GM21529 (cell line): Measurements from ENCODE around the gene PCGF3.
"Not testable (repeated sequence)": the region's sequence is repeated elsewhere in the genome, so short reads cannot be mapped to it uniquely, and the experiment has no call there.

Source experiments
- ATAC-seq: cut with Tn5 transposase; IDR thresholded peaks from one replicate; pipeline ENCODE4 v1.9.1; 2021; ENCODE audit not compliant: unreplicated experiment

The PCGF3 gene

DNA sequence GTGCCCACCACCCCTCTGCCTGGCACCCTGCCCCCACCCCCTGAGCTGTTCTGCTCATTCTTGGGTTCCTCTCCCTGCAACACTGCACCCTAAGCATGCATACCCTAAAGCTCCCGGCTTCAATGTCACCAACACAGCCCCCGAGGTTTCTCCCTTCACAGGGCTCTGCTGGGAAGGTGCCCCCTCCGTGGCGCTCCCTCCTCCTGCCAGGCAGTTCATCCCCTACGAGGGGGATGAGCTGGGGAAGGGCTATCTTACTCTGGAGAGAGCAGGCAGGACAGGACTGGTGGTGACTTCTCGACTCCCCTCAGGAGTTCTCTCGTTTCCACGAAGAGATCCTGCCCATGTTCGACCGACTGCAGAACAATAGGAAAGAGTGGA is 38.1 kb upstream of the PCGF3 start:
- ATAC-seq: no peak

DNA sequence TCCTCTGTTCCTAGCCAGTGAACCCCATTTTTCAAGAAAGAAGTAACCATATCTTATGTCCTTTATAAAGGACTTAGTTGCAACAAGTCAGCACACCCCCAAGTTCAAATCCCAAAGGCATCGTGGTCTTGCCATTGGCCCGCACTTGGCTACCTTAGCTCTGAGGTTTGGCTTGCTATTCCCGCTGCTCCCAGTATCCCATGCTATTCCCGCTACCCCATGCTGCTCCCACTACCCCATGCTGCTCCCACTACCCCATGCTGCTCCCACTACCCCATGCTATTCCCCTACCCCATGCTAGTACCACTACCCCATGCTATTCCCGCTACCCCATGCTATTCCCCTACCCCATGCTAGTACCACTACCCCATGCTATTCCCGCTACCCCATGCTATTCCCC is 37.4 kb upstream of the PCGF3 start:
- ATAC-seq: not testable (repeated sequence)

DNA sequence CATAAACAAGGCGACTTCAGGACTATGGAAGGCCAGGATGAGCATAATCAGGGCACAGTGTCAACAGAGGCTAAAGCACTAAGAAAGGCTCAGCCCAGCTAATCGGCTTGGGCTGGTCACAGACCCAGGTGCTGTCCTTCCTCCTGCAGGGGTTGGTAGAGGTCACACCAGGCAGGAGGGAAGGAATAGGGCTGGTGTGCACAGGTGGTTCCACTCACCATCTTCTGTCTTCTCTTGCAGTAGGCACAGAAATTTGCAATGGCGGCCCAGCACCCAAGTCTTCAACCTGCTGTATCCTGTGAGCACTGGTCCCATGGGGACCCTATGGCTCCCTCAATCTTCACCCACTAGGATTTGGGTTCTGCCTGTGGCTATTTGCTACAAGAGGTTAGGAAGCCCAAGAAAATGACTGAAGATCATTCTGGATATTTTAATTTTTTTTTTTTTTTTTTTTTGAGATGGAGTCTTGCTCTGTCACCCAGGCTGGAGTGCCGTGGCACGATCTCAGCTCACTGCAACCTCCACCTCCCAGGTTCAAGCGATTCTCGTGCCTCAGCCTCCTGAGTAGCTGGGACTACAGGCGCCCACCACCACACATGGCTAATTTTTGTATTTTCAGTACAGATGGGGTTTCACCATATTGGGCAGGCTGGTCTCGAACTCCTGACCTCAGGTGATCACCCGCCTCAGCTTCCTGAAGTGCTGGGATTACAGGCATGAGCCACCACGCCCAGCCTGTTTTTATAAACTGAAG is 35.6 kb upstream of the PCGF3 start:
- ATAC-seq: not testable (repeated sequence)

DNA sequence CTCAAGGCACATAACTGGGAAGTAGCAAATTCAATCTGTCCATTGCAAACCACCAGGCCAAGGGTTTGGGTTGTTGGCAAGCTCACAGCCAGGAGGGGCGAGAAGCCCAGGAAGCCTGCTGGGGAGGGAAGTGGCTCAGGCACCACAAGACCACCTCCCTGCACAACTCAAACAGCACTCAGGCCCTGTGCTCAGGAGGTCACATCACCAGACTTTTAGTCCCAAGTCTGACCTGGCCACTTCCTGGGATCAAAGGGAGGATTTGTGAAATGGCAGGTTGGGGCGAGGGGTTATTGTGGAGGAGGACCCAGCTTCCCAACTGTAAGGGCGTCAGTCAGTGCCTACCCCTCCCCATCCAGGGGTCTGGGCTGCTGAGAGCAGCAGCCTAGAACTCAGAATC is 33.9 kb upstream of the PCGF3 start:
- ATAC-seq: no peak

DNA sequence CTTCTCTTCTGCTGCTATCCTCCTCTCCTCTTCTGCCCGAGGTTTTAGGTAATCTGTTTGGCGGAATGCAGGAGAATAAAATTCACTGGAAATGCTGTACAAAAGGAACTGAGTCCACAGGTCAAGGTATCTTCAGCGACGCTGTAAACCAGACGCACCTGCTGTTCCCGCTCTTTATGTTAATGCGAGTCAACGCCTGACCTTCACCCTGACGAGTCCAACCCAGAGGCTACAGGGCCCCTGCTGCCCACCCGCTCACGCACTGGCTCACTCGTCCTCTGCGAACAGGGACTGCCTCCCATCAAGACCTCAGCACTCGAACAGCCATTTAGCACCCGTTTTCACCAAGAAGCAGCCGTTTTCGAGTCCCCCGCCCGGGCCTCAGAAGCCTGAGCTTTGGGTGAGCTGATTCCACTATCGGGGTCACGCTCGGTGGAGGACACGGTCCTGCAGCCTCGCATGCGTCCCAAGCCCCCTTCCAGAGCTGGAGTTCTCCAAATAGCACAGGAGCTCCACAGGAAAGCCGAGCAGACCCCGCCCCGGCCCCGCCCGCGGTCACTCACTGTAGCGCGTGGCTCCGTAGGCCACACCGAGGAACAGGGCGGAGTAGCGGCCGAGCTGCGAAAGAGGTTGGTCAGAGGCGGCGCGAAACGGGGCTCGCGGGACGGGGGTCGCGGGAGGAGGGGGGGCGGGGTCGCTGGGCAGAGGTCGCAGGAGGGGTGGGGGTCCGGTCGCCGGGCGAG is 32.1 kb upstream of the PCGF3 start:
- no peak for ATAC-seq

DNA sequence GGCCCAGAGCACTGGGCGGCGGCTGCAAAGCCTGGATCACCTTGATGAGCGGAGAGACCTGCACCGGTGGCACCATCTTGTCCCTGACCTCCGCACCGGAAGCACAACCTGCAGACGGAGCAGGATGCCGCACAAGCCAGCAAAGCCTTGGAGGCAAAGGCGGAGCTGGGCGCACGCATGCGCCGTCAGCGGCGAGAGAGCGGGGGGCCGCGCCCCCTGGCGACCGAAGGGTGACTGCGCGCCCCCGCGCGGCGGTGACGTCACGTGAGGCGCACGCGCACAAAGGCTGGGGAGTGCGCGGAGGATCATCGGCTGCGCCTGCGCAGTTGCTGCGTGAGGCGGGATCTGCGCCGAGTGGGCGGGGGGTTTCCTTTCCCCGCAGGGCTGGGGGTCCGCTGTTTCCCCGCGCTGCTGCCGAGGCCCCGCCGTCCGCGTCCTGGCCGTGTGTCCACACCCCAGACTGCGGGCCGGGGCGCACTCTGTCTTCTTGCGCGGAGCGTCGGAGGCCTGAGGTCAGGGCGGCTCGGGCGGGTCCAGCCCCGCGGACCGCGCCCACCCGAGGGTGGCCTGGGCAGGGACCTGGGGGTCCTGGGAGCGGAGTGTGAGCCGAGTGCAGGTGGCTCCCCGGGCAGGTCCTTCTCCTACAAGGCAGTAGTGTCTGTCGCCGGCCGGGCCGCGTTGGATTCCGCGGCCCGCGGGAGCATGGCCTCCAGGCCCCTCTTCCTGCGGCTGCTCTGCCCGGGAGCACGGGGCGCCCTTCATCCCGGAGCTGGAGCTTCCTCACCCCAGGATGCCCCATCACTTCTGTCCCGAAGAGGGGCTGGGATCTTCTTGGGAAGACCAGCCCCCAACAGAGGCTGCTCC is 31.2 kb upstream of the PCGF3 start, which contains the start of the genes ATP5ME and MYL5:
TSS of gene ATP5ME (minus strand) at position 105 of the 864 bp plus-strand sequence. CDS start at position 76, 29 bp downstream.
TSS of gene MYL5 (plus strand) at position 371 of the 864 bp plus-strand sequence. CDS start 3,485 bp downstream, outside the sequence.
- ATAC-seq: peak; percentile 69

DNA sequence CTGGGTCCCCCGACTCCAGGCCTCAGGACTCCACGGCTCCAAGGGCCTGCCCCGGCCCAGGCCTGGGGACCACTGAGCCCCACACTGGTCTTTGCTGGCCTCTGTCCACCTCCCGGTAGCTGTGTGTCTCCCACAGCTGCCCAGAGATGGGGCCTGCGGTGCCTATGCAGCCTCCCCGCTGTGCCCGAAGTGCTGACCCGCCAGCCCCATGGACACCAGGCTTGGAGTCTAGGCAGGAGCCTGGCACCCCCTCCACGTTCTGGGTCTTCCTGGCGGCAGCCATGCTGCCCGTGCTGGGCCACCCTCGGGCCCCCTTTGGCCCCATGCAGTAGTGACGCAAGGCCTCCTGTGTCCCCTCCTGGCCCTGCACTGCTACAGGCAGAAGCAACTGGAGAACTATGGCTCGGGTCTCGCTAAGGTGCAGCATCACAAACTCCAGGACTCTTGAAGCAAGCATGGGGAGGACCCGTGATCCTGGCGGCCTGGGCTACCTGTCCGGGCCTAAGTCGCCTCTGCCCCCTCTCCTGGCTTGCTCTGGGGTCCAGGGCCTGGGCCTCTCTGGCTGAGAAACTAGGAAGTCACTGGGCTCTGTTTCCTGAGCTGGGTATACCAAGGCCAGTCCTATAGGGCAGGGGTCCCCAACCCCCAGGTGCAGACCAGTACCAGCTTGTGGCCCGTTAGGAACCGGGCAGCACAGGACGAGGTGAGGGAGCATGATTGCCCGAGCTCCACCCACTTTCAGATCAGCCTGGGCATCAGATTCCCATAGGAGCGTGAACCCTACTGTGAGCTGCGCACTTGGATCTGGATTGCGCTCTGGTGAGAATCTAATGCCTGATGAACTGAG is 30.4 kb upstream of the PCGF3 start:
- peak; percentile 2 for ATAC-seq

DNA sequence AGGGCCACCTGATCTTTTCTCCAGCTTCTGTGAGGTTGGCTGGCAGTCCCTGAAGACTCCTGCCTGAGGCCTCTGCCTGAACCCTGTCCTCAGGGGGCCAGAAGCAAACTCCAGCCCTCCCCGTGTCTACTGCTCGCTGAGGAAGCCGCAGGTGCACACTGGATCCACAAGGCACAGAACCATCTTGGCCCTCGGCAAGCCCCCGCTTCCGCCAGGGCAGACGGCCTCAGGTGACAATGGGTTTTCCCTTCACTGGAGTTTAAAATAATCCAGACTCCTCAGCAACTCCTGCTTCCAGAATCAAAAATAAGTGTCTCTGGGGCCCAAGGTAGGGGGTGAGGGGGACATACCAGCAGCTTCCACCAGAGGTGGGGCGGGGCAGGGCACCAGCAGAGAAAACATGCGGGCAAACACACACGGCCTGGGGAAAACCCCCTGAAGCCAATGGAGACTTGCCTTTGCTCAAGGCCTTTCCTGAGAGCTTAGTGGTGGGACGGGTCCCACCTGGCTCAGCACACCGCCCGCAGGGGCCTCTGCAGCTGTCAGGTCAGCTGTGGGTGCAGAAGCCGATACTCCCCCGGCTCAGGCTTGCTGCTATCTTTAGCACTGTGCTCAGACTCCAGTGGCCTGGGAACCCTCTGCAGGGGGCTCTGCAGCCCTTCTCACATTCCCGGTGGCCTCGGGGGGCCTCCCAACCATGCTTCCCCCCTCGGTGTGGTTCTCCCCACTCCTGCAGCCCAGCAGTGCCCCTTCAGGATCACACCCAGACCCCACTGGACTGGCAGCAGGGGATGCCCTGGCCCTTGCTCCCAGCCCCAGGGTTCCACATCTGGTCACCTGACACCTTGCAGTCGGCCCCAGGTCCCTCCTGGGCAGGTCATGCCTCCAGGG is 29.4 kb upstream of the PCGF3 start:
- ATAC-seq: peak; percentile 34

DNA sequence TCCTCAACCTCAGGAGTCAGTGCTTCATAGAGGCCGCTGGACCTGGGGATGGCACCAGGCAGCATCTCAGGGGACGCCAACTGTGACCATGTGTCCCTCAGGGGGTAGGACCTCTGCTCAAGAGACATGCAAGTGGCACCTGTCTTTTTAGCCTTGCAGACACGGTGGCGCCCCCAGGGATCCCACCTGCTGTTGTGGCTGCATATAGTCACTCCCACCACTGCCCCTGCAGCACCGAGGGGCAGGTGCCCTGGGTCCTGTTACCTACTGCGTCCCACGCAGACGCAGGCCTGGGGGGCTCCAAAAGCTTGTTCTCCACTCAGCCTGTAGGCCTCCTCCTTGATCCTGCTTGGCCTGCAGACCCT is 28.8 kb upstream of the PCGF3 start:
- ATAC-seq: no peak

DNA sequence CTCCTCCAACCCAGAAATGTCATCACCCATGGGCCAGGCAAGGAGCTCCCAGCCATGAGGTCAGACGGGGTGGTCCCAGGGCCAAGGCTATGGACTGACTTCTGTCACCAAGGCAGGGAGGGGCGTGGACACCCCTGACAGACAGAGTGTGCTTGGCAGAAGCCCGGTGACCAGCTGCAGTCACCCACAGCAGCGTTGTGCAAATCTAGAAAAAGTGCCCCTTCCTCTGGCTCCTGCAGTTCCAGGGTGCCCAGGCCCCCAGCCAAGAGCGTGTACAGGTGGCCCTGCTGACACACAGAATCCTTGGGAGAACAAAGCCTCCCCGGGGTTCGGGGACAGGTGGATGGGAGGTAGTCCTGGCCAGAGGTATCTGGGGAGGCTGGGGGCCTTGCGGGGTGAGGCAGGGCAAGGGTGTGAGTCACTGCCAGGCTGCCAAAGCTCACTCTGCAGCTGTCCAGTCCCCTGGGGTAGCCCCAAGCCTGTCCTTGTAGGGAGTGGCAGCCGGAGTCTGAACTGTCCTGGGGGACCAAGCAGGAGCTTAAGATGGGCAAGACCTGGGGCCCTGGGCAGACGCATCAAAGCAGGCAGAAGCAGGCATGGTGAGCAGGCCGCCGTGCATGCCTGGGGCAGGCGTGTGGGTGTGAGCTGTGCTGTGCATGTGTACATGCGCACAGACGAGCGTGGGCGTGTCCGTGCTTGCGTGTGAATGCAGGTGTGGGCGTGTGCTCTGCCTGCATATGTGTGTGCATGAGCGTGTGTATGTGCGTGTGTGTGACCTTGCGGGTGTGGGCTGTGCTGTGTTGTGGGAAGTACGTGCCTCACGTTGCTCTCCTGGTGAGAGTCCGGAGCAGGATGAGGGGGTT is 28.0 kb upstream of the PCGF3 start:
- ATAC-seq: no peak

DNA sequence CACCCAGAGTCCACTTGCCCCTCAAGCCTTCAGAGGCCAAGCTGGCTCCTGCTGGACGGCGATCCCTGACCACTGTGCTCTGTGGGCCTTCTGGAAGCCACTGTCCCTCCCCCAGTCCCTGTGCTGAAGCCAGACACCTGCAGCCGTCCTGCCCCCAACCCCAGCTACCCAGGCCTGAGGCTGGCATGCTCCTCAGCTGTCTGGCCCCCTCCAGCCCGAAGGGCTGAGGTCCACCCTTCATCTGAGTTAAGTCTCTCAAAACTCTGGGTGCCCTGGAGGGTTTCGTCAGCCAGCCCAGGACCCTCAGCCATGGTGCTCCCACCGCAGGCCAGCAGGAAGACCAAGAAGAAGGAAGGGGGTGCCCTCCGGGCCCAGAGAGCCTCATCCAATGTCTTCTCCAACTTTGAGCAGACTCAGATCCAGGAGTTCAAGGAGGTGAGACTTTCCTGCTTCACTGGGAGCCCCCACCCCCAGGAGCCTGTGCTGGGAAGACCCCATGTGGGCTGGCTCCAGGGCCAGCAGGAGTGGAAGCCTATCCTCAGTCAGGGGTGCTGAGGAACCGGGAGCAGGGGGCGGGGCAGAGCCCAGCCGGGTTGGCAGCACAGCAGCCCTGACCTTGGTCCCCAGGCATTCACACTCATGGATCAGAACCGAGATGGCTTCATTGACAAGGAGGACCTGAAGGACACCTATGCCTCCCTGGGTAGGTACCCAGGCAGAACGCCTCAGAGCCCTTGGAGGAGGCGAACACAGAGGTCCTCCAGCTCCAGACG is 27.1 kb upstream of the PCGF3 start:
- no peak for ATAC-seq

DNA sequence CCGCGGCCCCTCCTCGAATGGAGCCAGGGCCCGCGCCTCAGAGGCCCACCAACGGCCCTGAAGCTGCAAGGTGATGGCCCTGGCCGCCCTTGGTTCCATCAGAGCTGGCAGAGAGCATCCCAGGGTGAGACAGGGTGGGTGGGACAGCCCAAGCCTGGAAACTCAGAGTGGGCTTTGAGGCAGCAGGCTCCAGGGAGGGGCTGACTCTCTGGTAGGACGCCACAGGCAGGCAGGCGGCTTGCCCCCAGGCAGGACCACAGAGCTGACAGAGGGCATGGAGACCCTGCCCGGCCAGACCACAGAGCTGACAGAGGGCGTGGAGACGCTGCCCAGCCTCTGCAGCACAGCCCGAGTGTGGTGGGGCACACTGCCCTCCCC is 26.5 kb upstream of the PCGF3 start:
- no peak for ATAC-seq

DNA sequence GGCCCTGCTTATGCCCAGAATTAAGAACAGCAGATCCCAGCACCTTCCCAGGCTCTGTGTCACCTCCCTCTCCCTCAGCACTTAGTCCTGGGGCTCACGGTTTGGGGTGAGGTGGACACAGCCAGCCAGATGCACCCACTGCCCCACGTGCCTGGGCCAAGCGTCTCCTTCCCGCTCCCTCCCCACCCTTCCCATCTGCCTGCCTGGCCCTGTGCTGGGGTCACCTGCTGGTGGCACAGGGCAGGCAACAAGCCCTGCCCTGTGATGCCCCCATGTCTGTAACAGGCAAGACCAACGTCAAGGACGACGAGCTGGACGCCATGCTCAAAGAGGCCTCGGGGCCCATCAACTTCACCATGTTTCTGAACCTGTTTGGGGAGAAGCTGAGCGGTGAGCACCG is 26.0 kb upstream of the PCGF3 start:
- no peak for ATAC-seq

DNA sequence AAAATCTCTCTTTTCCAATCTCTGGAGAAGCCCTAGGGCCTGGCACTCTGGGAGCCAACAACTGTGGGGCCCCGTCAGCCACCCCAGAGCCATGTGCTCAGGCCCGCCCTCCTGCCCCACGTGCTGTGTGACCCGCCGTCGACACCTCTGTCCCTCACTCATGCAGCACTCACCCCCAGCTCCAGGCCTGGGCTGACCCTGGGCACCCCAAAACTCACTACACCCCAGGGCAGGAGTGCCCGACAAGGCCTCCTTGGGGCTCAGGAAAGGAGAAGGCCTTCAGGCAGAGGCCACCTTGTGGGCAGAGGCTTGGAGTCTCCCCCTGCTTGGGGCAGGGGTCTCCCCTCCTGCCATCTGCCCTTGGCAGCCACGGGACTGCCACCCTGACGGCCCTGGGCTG is 25.5 kb upstream of the PCGF3 start:
- ATAC-seq: no peak

DNA sequence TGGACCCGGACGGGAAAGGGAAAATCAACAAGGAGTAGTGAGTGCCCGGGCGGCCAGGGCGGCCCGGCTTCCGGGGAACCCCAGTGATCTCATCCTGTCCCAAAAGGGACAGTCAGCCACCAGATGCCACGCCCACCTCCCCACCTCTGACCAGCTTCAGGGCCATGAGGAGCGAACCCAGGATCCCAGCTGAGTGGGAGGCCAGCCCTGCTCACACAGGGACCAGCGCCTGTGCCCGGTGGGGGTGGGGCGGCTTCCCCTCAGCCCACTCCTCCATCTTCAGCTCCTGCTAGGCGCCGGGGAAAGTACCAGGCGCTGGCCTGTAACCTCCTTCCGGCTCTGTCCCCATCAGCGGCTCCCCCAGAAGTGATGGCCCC is 25.1 kb upstream of the PCGF3 start:
- no peak for ATAC-seq

DNA sequence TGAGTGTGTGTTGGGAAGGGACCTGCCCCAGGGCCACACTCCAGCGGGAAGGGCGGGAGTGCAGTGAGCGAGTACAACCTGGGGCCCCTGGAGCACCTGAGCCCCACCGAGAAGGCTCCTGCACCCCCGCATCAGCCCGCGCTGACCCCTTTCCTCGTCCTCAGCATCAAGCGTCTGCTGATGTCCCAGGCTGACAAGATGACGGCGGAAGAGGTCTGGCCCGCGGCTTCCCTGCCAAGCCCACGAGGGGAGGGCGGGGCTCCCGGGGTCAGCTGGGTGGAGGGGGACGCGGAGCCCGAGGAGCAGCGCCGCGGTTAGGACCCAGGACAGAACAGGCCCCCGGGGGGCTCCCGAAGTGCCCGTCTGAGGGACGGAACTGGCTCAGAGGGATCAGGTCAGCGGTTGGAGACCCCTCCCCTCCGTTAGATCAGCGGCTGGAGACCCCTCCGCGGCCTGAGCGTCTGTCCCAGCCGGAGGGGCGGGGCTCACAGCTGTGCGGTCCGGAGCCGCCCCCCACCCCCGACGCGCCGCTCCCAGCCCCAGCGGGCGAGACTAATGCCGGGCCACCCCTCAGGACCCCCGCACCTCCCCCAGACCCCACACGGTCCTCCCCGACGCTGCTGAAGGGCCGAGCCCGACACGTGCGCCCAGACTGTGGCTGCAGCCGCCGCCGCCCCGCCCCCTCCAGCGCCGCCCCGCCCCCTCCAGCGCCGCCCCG is 24.5 kb upstream of the PCGF3 start:
- no peak for ATAC-seq

DNA sequence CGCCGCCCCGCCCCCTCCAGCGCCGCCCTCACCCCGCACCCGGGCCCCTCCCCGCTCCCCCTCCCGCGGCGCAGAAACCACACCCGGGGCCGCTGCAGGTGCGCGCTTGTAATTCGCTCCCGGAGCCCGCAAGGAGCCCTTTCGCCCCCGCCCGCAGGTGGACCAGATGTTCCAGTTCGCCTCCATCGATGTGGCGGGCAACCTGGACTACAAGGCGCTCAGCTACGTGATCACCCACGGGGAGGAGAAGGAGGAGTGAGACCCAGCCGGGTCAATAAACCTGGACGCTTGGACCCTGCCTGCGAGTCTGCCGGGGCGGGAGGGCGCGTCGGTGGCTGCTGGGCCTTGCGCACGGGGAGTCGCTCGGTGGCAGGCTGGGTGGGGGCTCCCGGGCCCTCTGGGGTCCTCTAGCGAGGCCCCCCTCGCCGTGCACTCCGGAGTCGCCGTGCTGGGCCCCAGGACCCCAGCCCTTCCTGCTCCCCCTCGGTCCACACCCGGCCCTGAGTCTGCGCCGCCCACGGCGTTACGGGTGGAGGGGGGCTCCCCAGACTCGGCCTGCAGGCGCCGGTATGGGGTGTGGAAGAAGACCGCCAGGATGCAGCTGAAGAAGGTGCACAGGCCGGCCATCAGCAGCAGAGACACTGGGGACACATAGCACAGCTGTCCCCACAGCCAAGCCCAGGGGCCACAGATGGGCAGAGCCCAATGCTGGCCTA is 23.7 kb upstream of the PCGF3 start:
- no peak for ATAC-seq
